ENCODE measurements around the gene MVB12B. TPM values are rescaled to one million over a fixed set of nuclear protein-coding genes. Genes with fewer than 3 reads are reported as not detected.
A peak's percentile ranks its signal among the peaks of the same experiment; 100 is the strongest.

Gene MVB12B
- total RNA-seq, 6 experiments from 2014 or later = 7.2 to 16.2 (median 9.1) TPM

DNA sequence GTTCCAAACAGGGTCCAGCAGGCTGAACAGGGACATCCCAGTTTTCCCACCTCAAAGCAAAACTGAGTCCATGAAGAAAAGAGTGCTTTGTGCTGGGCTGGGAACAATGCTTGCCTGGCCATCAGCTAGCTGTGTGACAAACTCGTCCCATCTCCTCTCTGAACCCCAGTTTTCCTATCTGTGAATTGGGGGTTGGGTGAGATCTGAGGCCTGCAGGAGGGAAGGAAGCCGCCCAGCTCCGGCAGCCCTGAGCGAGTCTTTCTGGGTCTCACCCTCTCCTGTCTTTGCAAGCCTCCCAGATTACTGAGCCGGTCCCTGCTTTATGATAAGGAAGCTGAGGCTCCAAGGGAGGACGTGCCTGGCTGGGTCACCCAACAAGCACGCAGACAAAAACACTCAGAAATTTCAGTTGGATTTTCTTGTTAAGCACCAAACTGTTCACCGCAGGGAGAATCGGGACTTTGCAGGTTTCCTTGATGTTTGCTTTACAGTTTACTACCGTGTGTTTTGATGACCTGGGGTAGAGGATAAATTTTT, 204.5 kb downstream of the MVB12B start:
- DNase-seq (no peak), ATAC-seq (no peak)
- 60% methylated on average over 6 of the region's 10 CpGs for WGBS (ENCODE audit: insufficient coverage, low coverage, low lambda C conversion rate, missing lambda C conversion rate)
- H3K36me3 ChIP-seq = no peaks in the 10 kb centered on the region
- TF ChIP-seq POLR2A (IDR thresholded peaks at IDR 0.05) = no peak
- TF ChIP-seq, protein P1, sequence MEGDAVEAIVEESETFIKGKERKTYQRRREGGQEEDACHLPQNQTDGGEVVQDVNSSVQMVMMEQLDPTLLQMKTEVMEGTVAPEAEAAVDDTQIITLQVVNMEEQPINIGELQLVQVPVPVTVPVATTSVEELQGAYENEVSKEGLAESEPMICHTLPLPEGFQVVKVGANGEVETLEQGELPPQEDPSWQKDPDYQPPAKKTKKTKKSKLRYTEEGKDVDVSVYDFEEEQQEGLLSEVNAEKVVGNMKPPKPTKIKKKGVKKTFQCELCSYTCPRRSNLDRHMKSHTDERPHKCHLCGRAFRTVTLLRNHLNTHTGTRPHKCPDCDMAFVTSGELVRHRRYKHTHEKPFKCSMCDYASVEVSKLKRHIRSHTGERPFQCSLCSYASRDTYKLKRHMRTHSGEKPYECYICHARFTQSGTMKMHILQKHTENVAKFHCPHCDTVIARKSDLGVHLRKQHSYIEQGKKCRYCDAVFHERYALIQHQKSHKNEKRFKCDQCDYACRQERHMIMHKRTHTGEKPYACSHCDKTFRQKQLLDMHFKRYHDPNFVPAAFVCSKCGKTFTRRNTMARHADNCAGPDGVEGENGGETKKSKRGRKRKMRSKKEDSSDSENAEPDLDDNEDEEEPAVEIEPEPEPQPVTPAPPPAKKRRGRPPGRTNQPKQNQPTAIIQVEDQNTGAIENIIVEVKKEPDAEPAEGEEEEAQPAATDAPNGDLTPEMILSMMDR (IDR thresholded peaks at IDR 0.05) = no peak
- peaks cover 0 to 3% (median 0%) of the 10 kb centered on the region in 4 donors for H3K4me1 ChIP-seq
- no peaks in the 10 kb centered on the region for H3K27me3 ChIP-seq
- intact Hi-C loops (cut with DNase I) = no loop called here
- H3K27ac ChIP-seq = no peak overlapping the region
- no peaks in the 10 kb centered on the region for H3K9me3 ChIP-seq
- no peak overlapping the region for H3K4me3 ChIP-seq

DNA sequence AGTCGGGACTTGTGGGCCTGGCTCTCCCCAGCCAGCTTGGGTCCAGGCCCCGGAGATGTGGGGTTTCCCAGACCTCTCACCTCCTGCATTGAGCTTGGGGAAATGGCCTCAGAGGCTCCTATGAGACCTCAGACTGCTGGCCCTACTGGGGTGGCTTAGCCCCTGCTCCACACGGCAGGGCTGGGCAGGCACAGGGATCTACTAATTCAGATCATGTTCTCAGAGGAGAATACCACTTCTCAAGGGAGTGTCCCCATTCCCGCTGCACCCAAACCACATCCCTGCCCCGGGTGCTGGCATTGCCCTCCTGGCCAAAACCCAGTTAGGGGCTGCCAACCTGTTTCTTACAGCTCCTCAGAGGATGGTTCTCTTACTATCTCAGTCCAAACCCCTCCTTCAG, 205.0 kb downstream of the MVB12B start:
- intact Hi-C loops (cut with DNase I) = no loop called here

DNA sequence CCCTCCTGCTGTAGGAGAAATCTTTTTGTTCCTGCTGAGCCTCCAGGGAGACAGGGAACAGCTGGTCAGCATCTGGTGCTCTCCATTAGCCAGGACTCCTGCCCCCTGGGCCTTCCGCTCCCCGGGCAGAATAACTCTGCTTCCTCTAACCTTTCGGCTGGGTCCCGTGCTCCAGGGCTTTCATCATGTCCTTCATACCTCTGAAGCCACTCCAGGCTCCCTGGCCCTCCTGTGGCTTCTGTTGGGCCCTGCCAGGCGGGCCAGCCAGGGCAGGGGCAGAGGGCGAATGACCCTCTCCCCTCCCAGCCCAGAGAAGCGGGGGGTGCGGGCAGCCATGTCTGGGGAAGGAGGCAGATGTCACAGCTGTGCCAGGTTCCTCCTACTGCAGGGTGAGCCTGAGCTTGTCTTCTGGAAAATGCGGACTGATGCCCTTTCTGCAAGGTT, 205.4 kb downstream of the MVB12B start:
- H3K27me3 ChIP-seq = no peaks in the 10 kb centered on the region
- H3K36me3 ChIP-seq = no peaks in the 10 kb centered on the region
- H3K4me3 ChIP-seq = no peak overlapping the region
- H3K27ac ChIP-seq = no peak overlapping the region
- H3K9me3 ChIP-seq = no peaks in the 10 kb centered on the region
- no peak for DNase-seq
- no peaks in the 10 kb centered on the region for H3K4me1 ChIP-seq
- TF ChIP-seq, protein P1 (IDR thresholded peaks at IDR 0.05) = no peak
- no peak for TF ChIP-seq POLR2A (IDR thresholded peaks at IDR 0.05)
- ATAC-seq = peak in 1 of 4 donors; percentile 28
- WGBS (ENCODE audit: insufficient coverage, low coverage, low lambda C conversion rate, missing lambda C conversion rate) = 73% methylated on average over 4 of the region's 9 CpGs
- intact Hi-C loops (cut with DNase I) = no loop called here

More for the DNA sequence above, 205.0 kb downstream of the MVB12B start:
- DNase-seq (no peak), ATAC-seq (no peak)
- H3K27ac ChIP-seq = no peak overlapping the region
- no peak for TF ChIP-seq POLR2A (IDR thresholded peaks at IDR 0.05)
- TF ChIP-seq, protein P1 (IDR thresholded peaks at IDR 0.05) = no peak
- no peaks in the 10 kb centered on the region for H3K4me1 ChIP-seq
- no peaks in the 10 kb centered on the region for H3K9me3 ChIP-seq
- H3K27me3 ChIP-seq = no peaks in the 10 kb centered on the region
- no peak overlapping the region for H3K4me3 ChIP-seq
- 39% methylated on average over 2 of the region's 5 CpGs for WGBS (ENCODE audit: insufficient coverage, low coverage, low lambda C conversion rate, missing lambda C conversion rate)
- H3K36me3 ChIP-seq = no peaks in the 10 kb centered on the region

DNA sequence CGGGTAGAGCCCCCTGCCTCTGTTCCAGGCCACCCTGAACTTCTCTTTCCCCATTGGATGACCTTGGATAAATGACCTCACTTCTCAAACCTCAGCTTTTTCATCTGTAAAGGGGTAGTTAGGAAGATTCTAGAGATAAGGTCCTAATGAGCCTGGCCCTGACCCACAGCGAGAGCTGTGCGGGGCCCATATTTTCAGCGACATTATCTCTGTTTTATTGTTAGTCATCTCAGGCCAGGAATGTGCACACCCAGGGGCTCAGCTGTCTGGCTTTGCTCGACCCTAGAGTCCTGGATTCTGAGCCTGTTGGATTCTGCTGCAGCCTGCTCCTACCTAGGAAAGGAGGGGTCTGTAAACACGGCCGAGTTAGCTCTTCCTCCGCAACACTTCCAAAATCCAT, 205.9 kb downstream of the MVB12B start:
- Histone ChIP-seq H3K36me3 (no peaks in the 10 kb centered on the region), H3K4me1 (no peaks in the 10 kb centered on the region), H3K27me3 (no peaks in the 10 kb centered on the region), H3K4me3 (no peak overlapping the region), H3K9me3 (no peaks in the 10 kb centered on the region), H3K27ac (no peak overlapping the region)
- ATAC-seq (no peak), DNase-seq (no peak)
- WGBS (ENCODE audit: insufficient coverage, low coverage, low lambda C conversion rate, missing lambda C conversion rate) = 84% methylated on average over 3 of the region's 8 CpGs
- intact Hi-C loops (cut with DNase I) = no loop called here
- no peak for TF ChIP-seq POLR2A (IDR thresholded peaks at IDR 0.05)
- TF ChIP-seq, protein P1 (IDR thresholded peaks at IDR 0.05) = no peak
